Ascending aorta (tissue), 2 donors: ENCODE results near the gene H6PD. TPM values are rescaled to one million over a fixed set of nuclear protein-coding genes. Genes with fewer than 3 reads are reported as not detected.
A peak's percentile ranks its signal among the peaks of the same experiment; 100 is the strongest.

Experiments used
- DNase-seq, 2 donors: peaks; one replicate each; pipeline ENCODE4 v3.0.0-alpha.2; 2019; ENCODE audit warnings: low spot score in 2 of 2
- H3K27ac ChIP-seq, 2 donors: fragments of 200-600 bp; sonication (generic); one replicate each; pipeline ENCODE4 v1.5.1; 2016 to 2017; ENCODE audit warnings: mild to moderate bottlenecking in 1 of 2
- H3K27me3 ChIP-seq: fragments of 200-600 bp; sonication (generic); one replicate; pipeline ENCODE4 v1.5.1; 2017
- H3K36me3 ChIP-seq, 2 donors: fragments of 200-600 bp; sonication (generic); one replicate each; pipeline ENCODE4 v1.5.1; 2016
- H3K4me1 ChIP-seq, 2 donors: fragments of 200-600 bp; sonication (generic); one replicate each; pipeline ENCODE4 v1.5.1; 2016 to 2017; ENCODE audit warnings: mild to moderate bottlenecking in 1 of 2
- H3K4me3 ChIP-seq, 2 donors: fragments of 200-600 bp; sonication (generic); one replicate each; pipeline ENCODE4 v1.5.1; 2016 to 2017; ENCODE audit warnings: mild to moderate bottlenecking in 1 of 2
- H3K9me3 ChIP-seq, 2 donors: fragments of 200-600 bp; sonication (generic); one replicate each; pipeline ENCODE4 v1.5.1; 2016
- intact Hi-C: fragments of 100-400 bp; cut with DNase I; formaldehyde crosslinking; loops from one replicate; pipeline ENCODE4 v1.15.1; 2023
- total RNA-seq: library from RNA; depleted of rRNA; stranded (reverse); fragments of >200 nt; gene quantifications from one replicate; pipeline ENCODE4 v1.1.0, GENCODE V29; 2016
- TF ChIP-seq, protein P1 (sequence below), 3 experiments: fragments of 200-600 bp in 2 of 3; fragments of 450-650 bp in 1 of 3; sonication (generic) in 2 of 3; IDR thresholded peaks; one replicate each; pipeline ENCODE4 v1.5.1; 2016 to 2019; ENCODE audit warnings: antibody characterized with exemption in 3 of 3, mild to moderate bottlenecking in 1 of 3, moderate library complexity in 1 of 3

Gene H6PD
- total RNA-seq, 1 donor from 2014 or later = 56.8 TPM

DNA sequence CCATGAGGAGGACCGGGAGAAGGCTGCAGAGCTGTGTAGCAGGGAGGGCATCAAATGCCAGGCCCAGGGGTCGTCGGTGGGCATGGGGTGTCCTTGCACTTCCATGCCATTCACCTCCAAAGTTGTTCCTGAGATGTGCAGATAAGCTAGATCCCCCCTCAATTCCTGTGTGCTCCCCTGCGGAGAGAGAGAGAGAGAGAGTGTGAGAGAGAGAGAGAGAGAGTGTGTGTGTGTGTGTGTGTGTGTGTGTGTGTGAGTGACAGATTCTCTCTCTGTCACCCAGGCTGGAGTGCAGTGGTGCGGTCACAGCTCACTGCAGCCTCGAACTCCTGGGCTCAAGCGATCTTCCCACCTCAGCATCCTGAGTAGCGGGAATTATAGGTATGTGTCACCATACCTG is 74.5 kb downstream of the H6PD start:
- Histone ChIP-seq H3K27ac (peak overlapping the region in 1 of 2 donors; percentile 49), H3K27me3 (no peaks in the 10 kb centered on the region), H3K4me1 (peaks cover 20 to 42% of the 10 kb centered on the region in 2 donors), H3K36me3 (no peaks in the 10 kb centered on the region), H3K9me3 (no peaks in the 10 kb centered on the region), H3K4me3 (no peak overlapping the region)
- TF ChIP-seq, protein P1, sequence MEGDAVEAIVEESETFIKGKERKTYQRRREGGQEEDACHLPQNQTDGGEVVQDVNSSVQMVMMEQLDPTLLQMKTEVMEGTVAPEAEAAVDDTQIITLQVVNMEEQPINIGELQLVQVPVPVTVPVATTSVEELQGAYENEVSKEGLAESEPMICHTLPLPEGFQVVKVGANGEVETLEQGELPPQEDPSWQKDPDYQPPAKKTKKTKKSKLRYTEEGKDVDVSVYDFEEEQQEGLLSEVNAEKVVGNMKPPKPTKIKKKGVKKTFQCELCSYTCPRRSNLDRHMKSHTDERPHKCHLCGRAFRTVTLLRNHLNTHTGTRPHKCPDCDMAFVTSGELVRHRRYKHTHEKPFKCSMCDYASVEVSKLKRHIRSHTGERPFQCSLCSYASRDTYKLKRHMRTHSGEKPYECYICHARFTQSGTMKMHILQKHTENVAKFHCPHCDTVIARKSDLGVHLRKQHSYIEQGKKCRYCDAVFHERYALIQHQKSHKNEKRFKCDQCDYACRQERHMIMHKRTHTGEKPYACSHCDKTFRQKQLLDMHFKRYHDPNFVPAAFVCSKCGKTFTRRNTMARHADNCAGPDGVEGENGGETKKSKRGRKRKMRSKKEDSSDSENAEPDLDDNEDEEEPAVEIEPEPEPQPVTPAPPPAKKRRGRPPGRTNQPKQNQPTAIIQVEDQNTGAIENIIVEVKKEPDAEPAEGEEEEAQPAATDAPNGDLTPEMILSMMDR (IDR thresholded peaks at IDR 0.05) = no peak
- no peak for DNase-seq
- intact Hi-C loops = no loop called here

DNA sequence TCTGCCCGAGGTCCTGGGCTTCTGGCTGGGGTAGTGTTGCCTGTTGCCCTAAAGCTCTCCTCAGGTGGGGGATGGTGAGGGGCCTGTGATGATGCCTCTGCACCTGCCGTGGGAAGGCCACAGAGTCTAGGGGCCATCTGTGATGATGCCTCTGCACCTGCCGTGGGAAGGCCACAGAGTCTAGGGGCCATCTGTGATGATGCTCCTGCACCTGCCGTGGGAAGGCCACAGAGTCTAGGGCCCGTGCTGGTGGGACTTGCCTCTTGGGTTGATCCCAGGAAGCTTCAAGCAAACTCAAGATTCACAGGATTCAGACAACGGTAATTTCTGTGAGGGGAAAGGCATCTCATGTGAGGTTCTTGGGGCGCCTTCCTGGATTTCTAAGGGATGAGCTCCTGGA is 75.4 kb downstream of the H6PD start:
- peaks cover 17 to 37% of the 10 kb centered on the region in 2 donors for H3K4me1 ChIP-seq
- H3K4me3 ChIP-seq = no peak overlapping the region
- no peaks in the 10 kb centered on the region for H3K27me3 ChIP-seq
- H3K36me3 ChIP-seq = no peaks in the 10 kb centered on the region
- no peaks in the 10 kb centered on the region for H3K9me3 ChIP-seq
- no peak for DNase-seq
- intact Hi-C loops = loop anchor here (5.0 kb wide), 1 partner anchor 42 kb away; no protein-coding TSS in a partner anchor
- H3K27ac ChIP-seq = peak overlapping the region in 1 of 2 donors; percentile 47
- TF ChIP-seq, protein P1 (IDR thresholded peaks at IDR 0.05) = no peak

DNA sequence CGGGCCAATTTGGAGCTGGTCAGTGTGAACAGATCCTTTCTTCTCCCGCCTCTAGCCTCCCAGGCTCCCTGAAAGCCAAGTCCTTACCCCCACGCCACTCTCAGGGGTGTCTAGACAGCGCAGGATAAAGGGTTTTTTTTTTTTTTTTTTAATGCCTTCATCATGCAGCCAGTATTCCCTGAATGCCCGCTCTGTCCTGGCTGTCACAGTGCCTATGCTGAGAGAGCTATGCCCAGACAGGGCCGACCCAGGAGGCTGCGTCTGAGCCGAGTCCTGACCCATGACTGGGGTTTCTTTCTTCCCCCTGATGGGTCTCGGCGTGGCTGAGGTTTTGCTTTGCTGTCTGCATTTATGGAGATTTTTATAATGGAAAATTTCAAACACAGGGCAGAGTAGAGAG is 76.5 kb downstream of the H6PD start:
- Histone ChIP-seq H3K36me3 (no peaks in the 10 kb centered on the region), H3K4me1 (peaks cover 22 to 42% of the 10 kb centered on the region in 2 donors), H3K27ac (peak overlapping the region in 1 of 2 donors; percentile 47), H3K4me3 (peak overlapping the region in 1 of 2 donors; percentile 0), H3K27me3 (no peaks in the 10 kb centered on the region), H3K9me3 (no peaks in the 10 kb centered on the region)
- TF ChIP-seq, protein P1 (IDR thresholded peaks at IDR 0.05) = no peak
- DNase-seq = no peak
- intact Hi-C loops = loop anchor here (5.0 kb wide), 1 partner anchor 41 kb away; no protein-coding TSS in a partner anchor

DNA sequence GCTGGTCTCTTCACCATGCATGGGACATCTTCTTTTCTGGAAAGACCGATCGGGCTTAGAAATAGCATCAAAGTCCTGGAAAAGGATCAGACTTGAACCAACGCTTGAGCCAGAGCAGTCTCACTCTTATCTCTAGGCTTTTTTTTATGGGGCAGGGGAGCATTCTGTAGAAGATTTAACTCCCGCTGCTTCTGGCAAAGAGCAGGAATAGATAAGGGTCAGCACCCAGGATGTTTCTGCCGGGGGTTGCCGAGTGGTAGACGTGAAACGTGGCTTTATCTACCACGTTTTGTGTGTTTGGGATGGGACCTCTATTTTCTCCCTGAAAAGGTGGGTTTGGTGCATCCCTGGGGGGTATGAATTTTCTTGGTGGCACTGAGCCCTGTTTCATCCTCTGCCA is 76.9 kb downstream of the H6PD start:
- no peaks in the 10 kb centered on the region for H3K27me3 ChIP-seq
- H3K27ac ChIP-seq = peak overlapping the region in 1 of 2 donors; percentile 47
- H3K4me1 ChIP-seq = peaks cover 26 to 45% of the 10 kb centered on the region in 2 donors
- TF ChIP-seq, protein P1 (IDR thresholded peaks at IDR 0.05) = no peak
- no peaks in the 10 kb centered on the region for H3K9me3 ChIP-seq
- no peak for DNase-seq
- intact Hi-C loops = loop anchor here (5.0 kb wide), 1 partner anchor 41 kb away; no protein-coding TSS in a partner anchor
- H3K4me3 ChIP-seq = peak overlapping the region in 1 of 2 donors; percentile 0
- peaks cover 0 to 2% of the 10 kb centered on the region in 2 donors for H3K36me3 ChIP-seq

DNA sequence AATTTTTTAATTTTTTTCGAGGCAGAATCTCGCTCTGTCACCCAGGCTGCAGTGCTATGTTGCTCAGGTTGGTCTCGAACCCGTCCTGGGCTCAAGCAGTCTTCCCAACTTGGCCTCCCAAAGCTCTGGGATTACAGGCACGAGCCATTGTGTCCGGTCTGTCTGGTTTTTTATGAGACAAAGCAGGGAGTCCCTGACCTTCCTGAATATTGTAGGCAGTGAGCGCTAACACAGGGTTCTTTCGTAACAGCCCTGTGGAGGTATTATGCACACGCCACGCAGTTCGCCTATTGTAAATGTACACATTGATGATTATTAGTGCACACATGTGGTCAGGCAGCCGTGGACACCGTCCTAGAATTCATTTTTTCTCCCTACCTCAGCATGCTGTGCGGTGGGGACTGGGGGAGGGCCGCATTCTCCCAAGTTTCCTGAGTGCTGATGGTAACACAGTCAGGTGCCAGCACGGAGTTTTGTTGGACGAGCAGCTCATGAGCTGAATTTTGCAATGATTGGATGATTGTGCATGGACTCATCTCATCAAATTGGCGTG is 77.7 kb downstream of the H6PD start:
- TF ChIP-seq, protein P1 (IDR thresholded peaks at IDR 0.05) = no peak
- H3K9me3 ChIP-seq = no peaks in the 10 kb centered on the region
- peak overlapping the region in 1 of 2 donors; percentile 47 for H3K27ac ChIP-seq
- H3K4me3 ChIP-seq = no peak overlapping the region
- DNase-seq = no peak
- H3K27me3 ChIP-seq = no peaks in the 10 kb centered on the region
- peaks cover 0 to 5% of the 10 kb centered on the region in 2 donors for H3K36me3 ChIP-seq
- intact Hi-C loops = loop anchor here (5.0 kb wide), 1 partner anchor 40 kb away; no protein-coding TSS in a partner anchor
- peaks cover 27 to 50% of the 10 kb centered on the region in 2 donors for H3K4me1 ChIP-seq
